GM23338 (cell line): ENCODE results near the gene TOM1L2. TPM values are rescaled to one million over a fixed set of nuclear protein-coding genes. Genes with fewer than 3 reads are reported as not detected.

Experiments used
- ATAC-seq: fragments of 200-7000 bp; cut with Tn5 transposase; 3 replicates; pipeline ENCODE4 v1.9.1; 2020
- DNase-seq: peaks from one replicate; pipeline ENCODE4 v3.0.0-alpha.2; 2015; ENCODE audit warnings: low spot score
- H2AFZ ChIP-seq: fragments of 200-600 bp; sonication (generic); 2 replicates; pipeline ENCODE4 v1.8.0; 2016; ENCODE audit warnings: antibody characterized with exemption, mild to moderate bottlenecking, moderate library complexity
- H3F3A ChIP-seq: fragments of 200-600 bp; sonication (generic); replicated peaks from 2 replicates; pipeline ENCODE4 v1.8.0; 2017; ENCODE audit warnings: antibody characterized with exemption, mixed run types, low read depth
- H3K27ac ChIP-seq: fragments of 200-600 bp; sonication (generic); 2 replicates; pipeline ENCODE4 v1.6.1; 2016; ENCODE audit warnings: low read depth
- H3K27me3 ChIP-seq: fragments of 200-600 bp; sonication (generic); 2 replicates; pipeline ENCODE4 v1.8.0; 2016; ENCODE audit warnings: mild to moderate bottlenecking, mixed run types, moderate library complexity; ENCODE audit not compliant: insufficient read depth
- H3K36me3 ChIP-seq: fragments of 200-600 bp; sonication (generic); 2 replicates; pipeline ENCODE4 v1.8.0; 2016; ENCODE audit warnings: mild to moderate bottlenecking; ENCODE audit not compliant: insufficient read depth
- H3K4me1 ChIP-seq: fragments of 200-600 bp; sonication (generic); 2 replicates; pipeline ENCODE4 v1.8.0; 2016; ENCODE audit warnings: mild to moderate bottlenecking, moderate library complexity; ENCODE audit not compliant: insufficient read depth
- H3K4me2 ChIP-seq: fragments of 200-600 bp; sonication (generic); 2 replicates; pipeline ENCODE4 v1.7.1; 2017; ENCODE audit warnings: mixed run types
- H3K4me3 ChIP-seq: fragments of 200-600 bp; sonication (generic); 2 replicates; pipeline ENCODE4 v1.6.1; 2016; ENCODE audit warnings: mixed run types
- H3K79me2 ChIP-seq: fragments of 200-600 bp; sonication (generic); replicated peaks from 2 replicates; pipeline ENCODE4 v1.8.0; 2017; ENCODE audit warnings: mild to moderate bottlenecking; ENCODE audit not compliant: insufficient read depth
- H3K9me2 ChIP-seq: fragments of 200-600 bp; sonication (generic); 2 replicates; pipeline ENCODE4 v1.8.0; 2017; ENCODE audit not compliant: insufficient read depth
- H4K20me1 ChIP-seq: fragments of 200-600 bp; sonication (generic); replicated peaks from 2 replicates; pipeline ENCODE4 v1.8.0; 2017; ENCODE audit warnings: mild to moderate bottlenecking; ENCODE audit not compliant: insufficient read depth
- H3K27ac Mint-ChIP-seq: 2 replicates; pipeline ENCODE4 v1.8.0; 2020; ENCODE audit warnings: inconsistent platforms, mild to moderate bottlenecking, moderate library complexity, mixed read lengths
- H3K27me3 Mint-ChIP-seq: 3 replicates; pipeline ENCODE4 v1.8.0; 2022; ENCODE audit warnings: low read depth, mild to moderate bottlenecking, moderate library complexity, mixed read lengths, inconsistent platforms; ENCODE audit not compliant: insufficient read depth, poor library complexity
- H3K36me3 Mint-ChIP-seq: 3 replicates; pipeline ENCODE4 v1.8.0; 2021; ENCODE audit warnings: low read depth, mild to moderate bottlenecking, inconsistent platforms, moderate library complexity, mixed read lengths
- H3K4me1 Mint-ChIP-seq: 3 replicates; pipeline ENCODE4 v1.8.0; 2020; ENCODE audit warnings: mild to moderate bottlenecking, inconsistent platforms, mixed read lengths
- H3K4me3 Mint-ChIP-seq: 3 replicates; pipeline ENCODE4 v1.8.0; 2021; ENCODE audit warnings: moderate library complexity, mild to moderate bottlenecking, inconsistent platforms, mixed read lengths
- H3K9me3 Mint-ChIP-seq: 3 replicates; pipeline ENCODE4 v1.8.0; 2020; ENCODE audit warnings: moderate library complexity, mild to moderate bottlenecking, inconsistent platforms, mixed read lengths
- EZH2 ChIP-seq: fragments of 200-600 bp; sonication (generic); IDR thresholded peaks from one replicate; pipeline ENCODE4 v1.8.0; 2017; ENCODE audit warnings: antibody characterized with exemption, mild to moderate bottlenecking, low read depth; ENCODE audit not compliant: unreplicated experiment
- JUNB ChIP-seq: IDR thresholded peaks from one replicate; pipeline ENCODE4 v1.6.1; 2016; ENCODE audit warnings: antibody characterized with exemption; ENCODE audit not compliant: unreplicated experiment
- NANOG ChIP-seq: IDR thresholded peaks from 2 replicates; pipeline ENCODE4 v1.6.1; 2016; ENCODE audit warnings: antibody characterized with exemption, borderline replicate concordance
- POLR2AphosphoS5 ChIP-seq: IDR thresholded peaks from 2 replicates; pipeline ENCODE4 v1.6.1; 2016; ENCODE audit warnings: antibody characterized with exemption, low read depth
- REST ChIP-seq: IDR thresholded peaks from one replicate; pipeline ENCODE4 v1.6.1; 2018; ENCODE audit warnings: antibody characterized with exemption; ENCODE audit not compliant: unreplicated experiment
- STAT1 ChIP-seq: IDR thresholded peaks from one replicate; pipeline ENCODE4 v1.6.1; 2016; ENCODE audit warnings: antibody characterized with exemption; ENCODE audit not compliant: unreplicated experiment
- ZNF462 ChIP-seq: fragments of 250-450 bp; sonication (Bioruptor Pico); IDR thresholded peaks from 2 replicates; pipeline ENCODE4 v1.5.0; 2020; ENCODE audit warnings: mild to moderate bottlenecking, moderate library complexity
- polyA plus RNA-seq: library from polyadenylated mRNA; unstranded; fragments of >200 nt; fragmentation: Nextera tagmentation; extraction: Ambion mirVana; gene quantifications from 2 replicates; pipeline ENCODE4 v1.2.1, GENCODE V29; 2016
- total RNA-seq: library from RNA; depleted of rRNA; stranded (reverse); fragments of >200 nt; shearing (Covaris generic); gene quantifications from 2 replicates; pipeline ENCODE4 v1.2.3, GENCODE V29; 2014
- TF ChIP-seq, protein P1 (sequence below), 2 experiments: fragments of 200-600 bp in 1 of 2; sonication (generic) in 1 of 2; conservative IDR thresholded peaks; 2 replicates each; pipeline versions ENCODE4 v1.5.1 to v1.6.1; 2016 to 2017; ENCODE audit warnings: antibody characterized with exemption in 2 of 2, low read depth in 2 of 2, mild to moderate bottlenecking in 2 of 2, moderate library complexity in 1 of 2
- TF ChIP-seq, protein P2 (sequence below): IDR thresholded peaks from 2 replicates; pipeline ENCODE4 v1.6.1; 2016; ENCODE audit warnings: antibody characterized with exemption

The TOM1L2 gene
- total and polyA plus RNA-seq, 2 experiments from 2014 or later, result 3.3 TPM

- no peak overlapping the region for H3K4me3 ChIP-seq
- no peaks in the 10 kb centered on the region for H3K9me2 ChIP-seq
- H3K27me3 Mint-ChIP-seq, result peaks cover 2% of the 10 kb centered on the region
- H3K27me3 ChIP-seq, result no peaks in the 10 kb centered on the region
- DNase-seq (no peak), ATAC-seq (peak; percentile 19; the same call in 2 of the 3 replicates)
- peak overlapping the region; percentile 39; the same call in 1 of the 2 replicates for H3K27ac ChIP-seq
- TF ChIP-seq, protein P1, sequence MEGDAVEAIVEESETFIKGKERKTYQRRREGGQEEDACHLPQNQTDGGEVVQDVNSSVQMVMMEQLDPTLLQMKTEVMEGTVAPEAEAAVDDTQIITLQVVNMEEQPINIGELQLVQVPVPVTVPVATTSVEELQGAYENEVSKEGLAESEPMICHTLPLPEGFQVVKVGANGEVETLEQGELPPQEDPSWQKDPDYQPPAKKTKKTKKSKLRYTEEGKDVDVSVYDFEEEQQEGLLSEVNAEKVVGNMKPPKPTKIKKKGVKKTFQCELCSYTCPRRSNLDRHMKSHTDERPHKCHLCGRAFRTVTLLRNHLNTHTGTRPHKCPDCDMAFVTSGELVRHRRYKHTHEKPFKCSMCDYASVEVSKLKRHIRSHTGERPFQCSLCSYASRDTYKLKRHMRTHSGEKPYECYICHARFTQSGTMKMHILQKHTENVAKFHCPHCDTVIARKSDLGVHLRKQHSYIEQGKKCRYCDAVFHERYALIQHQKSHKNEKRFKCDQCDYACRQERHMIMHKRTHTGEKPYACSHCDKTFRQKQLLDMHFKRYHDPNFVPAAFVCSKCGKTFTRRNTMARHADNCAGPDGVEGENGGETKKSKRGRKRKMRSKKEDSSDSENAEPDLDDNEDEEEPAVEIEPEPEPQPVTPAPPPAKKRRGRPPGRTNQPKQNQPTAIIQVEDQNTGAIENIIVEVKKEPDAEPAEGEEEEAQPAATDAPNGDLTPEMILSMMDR (conservative IDR thresholded peaks at IDR 0.05; ENCODE audit: low read depth in 2 of 2), result no peak
- TF ChIP-seq ZNF462 (CRISPR knock-in tag) (no peak), POLR2AphosphoS5 (no peak), REST (no peak), EZH2 (no peak), JUNB (no peak), STAT1 (no peak), NANOG (no peak)
- TF ChIP-seq, protein P2, sequence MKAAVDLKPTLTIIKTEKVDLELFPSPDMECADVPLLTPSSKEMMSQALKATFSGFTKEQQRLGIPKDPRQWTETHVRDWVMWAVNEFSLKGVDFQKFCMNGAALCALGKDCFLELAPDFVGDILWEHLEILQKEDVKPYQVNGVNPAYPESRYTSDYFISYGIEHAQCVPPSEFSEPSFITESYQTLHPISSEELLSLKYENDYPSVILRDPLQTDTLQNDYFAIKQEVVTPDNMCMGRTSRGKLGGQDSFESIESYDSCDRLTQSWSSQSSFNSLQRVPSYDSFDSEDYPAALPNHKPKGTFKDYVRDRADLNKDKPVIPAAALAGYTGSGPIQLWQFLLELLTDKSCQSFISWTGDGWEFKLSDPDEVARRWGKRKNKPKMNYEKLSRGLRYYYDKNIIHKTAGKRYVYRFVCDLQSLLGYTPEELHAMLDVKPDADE, result no peak
- H3K4me1 ChIP-seq, result peaks cover 36% of the 10 kb centered on the region
- no peaks in the 10 kb centered on the region for H3K79me2 ChIP-seq
- no peaks in the 10 kb centered on the region for H3K9me3 Mint-ChIP-seq
- H3F3A ChIP-seq, result no peaks in the 10 kb centered on the region
- H3K36me3 Mint-ChIP-seq, result no peaks in the 10 kb centered on the region
- no peaks in the 10 kb centered on the region for H4K20me1 ChIP-seq
- no peak overlapping the region for H3K4me3 Mint-ChIP-seq
- peak overlapping the region; percentile 40; the same call in 1 of the 2 replicates for H2AFZ ChIP-seq
- peaks cover 23% of the 10 kb centered on the region for H3K4me1 Mint-ChIP-seq
- no peaks in the 10 kb centered on the region for H3K36me3 ChIP-seq
- no peak overlapping the region for H3K27ac Mint-ChIP-seq
- peak overlapping the region; percentile 31 for H3K4me2 ChIP-seq
Observed at GRCh38 chr17:17944242-17944641, 28.0 kb downstream of the TOM1L2 start.
